ENCODE results near the gene NBAS. TPM values are rescaled to one million over a fixed set of nuclear protein-coding genes. Genes with fewer than 3 reads are reported as not detected.

The NBAS gene
- total and polyA plus RNA-seq, 2 of the 13 experiments (the other 11 are each of a cell fraction or from before 2014, with no cell fraction given) = 33.6 to 58.7 TPM

DNA sequence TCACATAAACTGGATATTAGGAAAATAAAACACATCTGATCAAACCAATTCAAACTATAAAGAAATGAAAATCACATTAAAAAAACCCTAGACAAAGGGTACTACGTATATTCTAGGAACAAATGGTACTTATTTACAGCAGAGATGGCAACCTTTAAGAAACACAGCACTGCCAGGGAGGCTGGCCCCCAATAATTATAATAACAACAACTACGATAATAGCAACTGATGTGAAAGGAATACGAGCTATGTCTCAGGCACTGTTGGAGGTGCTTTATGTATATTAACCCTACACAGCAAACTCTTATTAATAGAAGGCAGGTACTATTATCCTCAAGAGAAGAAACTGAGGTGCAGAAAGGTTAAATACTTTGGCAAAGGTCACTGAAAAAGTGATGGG is 193.9 kb downstream of the NBAS start:
- intact Hi-C loops (cut with micrococcal nuclease; ENCODE audit: unreplicated experiment) = no loop called here
- Histone ChIP-seq H3K27me3 (ENCODE audit: control insufficient read depth in 1 of 2, insufficient read depth in 2 of 2, low read length in 2 of 2) (no peaks in the 10 kb centered on the region), H3K79me2 (ENCODE audit: insufficient read depth, low read length) (no peaks in the 10 kb centered on the region), H4K20me1 (ENCODE audit: insufficient read depth, low read length) (no peaks in the 10 kb centered on the region), H2AFZ (ENCODE audit: low read length) (no peak overlapping the region), H3K9me3 (ENCODE audit: low read length) (no peaks in the 10 kb centered on the region), H3K27ac (ENCODE audit: extremely low read length, insufficient read depth, low read length) (no peak overlapping the region), H3K36me3 (replicated peaks in 1 of 2; ENCODE audit: control insufficient read depth in 1 of 2, insufficient read depth in 2 of 2, low read length in 2 of 2) (peaks cover 4 to 24% of the 10 kb centered on the region in 2 experiments; a peak in 4 of 5 replicates), H3K4me2 (ENCODE audit: low read depth, low read length) (no peak overlapping the region), H3K9ac (ENCODE audit: insufficient read depth, low read depth, low read length) (no peak overlapping the region), H3K4me3 (replicated peaks in 1 of 3; ENCODE audit: insufficient read depth in 1 of 3, low read depth in 2 of 3, low read length in 3 of 3) (no peak overlapping the region), H3K4me1 (ENCODE audit: insufficient read depth, low read length) (no peaks in the 10 kb centered on the region)
- 97% methylated on average over 3 of the region's 3 CpGs for WGBS (ENCODE audit: low lambda C conversion rate)
- ChIA-PET POLR2A (no interaction called here), CTCF (ENCODE audit: low intra/inter-chr PET ratio, low total read pairs) (no interaction called here)
- in situ Hi-C loops (cut with HindIII; ENCODE audit: extremely low pct_ligation_motif_present, low pct_unique_long_range_greater_than_20kb) = no loop called here
- no peak for TF ChIP-seq ZNF317 (CRISPR knock-in tag; IDR thresholded peaks at IDR 0.05)
- FAIRE-seq (no peak), ATAC-seq (no peak), DNase-seq (ENCODE audit: low spot score) (no peak)
- BruUV-seq (replicated peaks) = no TSS peak

DNA sequence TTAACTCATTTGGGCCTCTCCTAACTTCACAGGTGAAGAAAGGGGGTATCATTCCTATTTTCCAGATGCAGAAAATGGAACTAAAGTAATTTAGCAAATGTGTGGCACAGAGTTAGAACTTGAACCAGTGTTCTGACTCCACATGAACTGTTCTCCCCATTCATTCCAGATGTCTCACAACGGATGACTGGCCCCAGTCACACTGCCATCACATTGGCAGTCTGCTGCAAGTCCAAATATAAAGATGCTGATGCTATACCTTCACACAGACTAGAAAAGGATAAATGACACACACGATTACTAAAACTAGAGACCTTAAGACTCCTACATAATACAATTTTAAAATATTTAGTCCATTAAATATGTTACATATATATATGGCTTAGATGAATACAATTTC is 195.7 kb downstream of the NBAS start:
- CTCF ChIA-PET (ENCODE audit: low intra/inter-chr PET ratio, low total read pairs) = no interaction called here
- peaks cover 7% of the 10 kb centered on the region for H3K4me1 ChIP-seq (ENCODE audit: insufficient read depth, low read length)
- 61% methylated on average over 2 of the region's 2 CpGs for WGBS (ENCODE audit: low lambda C conversion rate)
- ATAC-seq = no peak
- H4K20me1 ChIP-seq (ENCODE audit: insufficient read depth, low read length) = no peaks in the 10 kb centered on the region; the same call in 1 of the 2 replicates
- H3K79me2 ChIP-seq (ENCODE audit: insufficient read depth, low read length) = no peaks in the 10 kb centered on the region
- in situ Hi-C loops (cut with HindIII; ENCODE audit: extremely low pct_ligation_motif_present, low pct_unique_long_range_greater_than_20kb) (no loop called here), intact Hi-C loops (cut with micrococcal nuclease; ENCODE audit: unreplicated experiment) (no loop called here)
- DNase-seq (ENCODE audit: low spot score) = no peak
- H3K36me3 ChIP-seq (replicated peaks in 1 of 2; ENCODE audit: control insufficient read depth in 1 of 2, insufficient read depth in 2 of 2, low read length in 2 of 2) = peaks cover 2 to 21% of the 10 kb centered on the region in 2 experiments; a peak in 3 of 5 replicates
- no peak overlapping the region for H2AFZ ChIP-seq (ENCODE audit: low read length)
- BruUV-seq (replicated peaks) = no TSS peak
- TF ChIP-seq SRY (CRISPR knock-in tag; IDR thresholded peaks at IDR 0.05) = no peak
- TF ChIP-seq, protein P1, sequence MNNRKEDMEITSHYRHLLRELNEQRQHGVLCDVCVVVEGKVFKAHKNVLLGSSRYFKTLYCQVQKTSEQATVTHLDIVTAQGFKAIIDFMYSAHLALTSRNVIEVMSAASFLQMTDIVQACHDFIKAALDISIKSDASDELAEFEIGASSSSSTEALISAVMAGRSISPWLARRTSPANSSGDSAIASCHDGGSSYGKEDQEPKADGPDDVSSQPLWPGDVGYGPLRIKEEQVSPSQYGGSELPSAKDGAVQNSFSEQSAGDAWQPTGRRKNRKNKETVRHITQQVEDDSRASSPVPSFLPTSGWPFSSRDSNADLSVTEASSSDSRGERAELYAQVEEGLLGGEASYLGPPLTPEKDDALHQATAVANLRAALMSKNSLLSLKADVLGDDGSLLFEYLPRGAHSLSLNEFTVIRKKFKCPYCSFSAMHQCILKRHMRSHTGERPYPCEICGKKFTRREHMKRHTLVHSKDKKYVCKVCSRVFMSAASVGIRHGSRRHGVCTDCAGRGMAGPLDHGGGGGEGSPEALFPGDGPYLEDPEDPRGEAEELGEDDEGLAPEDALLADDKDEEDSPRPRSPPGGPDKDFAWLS (CRISPR knock-in tag; IDR thresholded peaks at IDR 0.05; ENCODE audit: borderline replicate concordance) = no peak
- TF ChIP-seq RBM39 (IDR thresholded peaks at IDR 0.05; ENCODE audit: low read depth, low read length, poor library complexity, severe bottlenecking) = no peak
- TF ChIP-seq ZNF296 (CRISPR knock-in tag; conservative IDR thresholded peaks at IDR 0.05) = no peak
- no peak for TF ChIP-seq HDAC1 (CRISPR knock-in tag; IDR thresholded peaks at IDR 0.05)
- H3K9ac ChIP-seq (ENCODE audit: insufficient read depth, low read depth, low read length) = no peak overlapping the region
- H3K27ac ChIP-seq (ENCODE audit: extremely low read length, insufficient read depth, low read length) = no peak overlapping the region
- H3K9me3 ChIP-seq (ENCODE audit: low read length) = no peaks in the 10 kb centered on the region
- H3K4me3 ChIP-seq (replicated peaks in 1 of 3; ENCODE audit: insufficient read depth in 1 of 3, low read depth in 2 of 3, low read length in 3 of 3) = no peak overlapping the region
- FAIRE-seq = no peak
- no peaks in the 10 kb centered on the region for H3K27me3 ChIP-seq (ENCODE audit: control insufficient read depth in 1 of 2, insufficient read depth in 2 of 2, low read length in 2 of 2)
- no peak overlapping the region for H3K4me2 ChIP-seq (ENCODE audit: low read depth, low read length)
- POLR2A ChIA-PET = no interaction called here

Data from HepG2 (cell line).